AG09319 (cell line): ENCODE measurements around the gene SAA1.
"Not testable (repeated sequence)": the region's sequence is repeated elsewhere in the genome, so short reads cannot be mapped to it uniquely, and the experiment has no call there.

ENCODE experiments used
- DNase-seq: peaks from one replicate; pipeline ENCODE4 v3.0.0-alpha.2; 2010; ENCODE audit warnings: low read depth; ENCODE audit errors: extremely low read depth
- TF ChIP-seq, protein P1 (sequence below): IDR thresholded peaks from 2 replicates; pipeline ENCODE4 v1.5.1; 2011; ENCODE audit warnings: low read depth, mild to moderate bottlenecking, inconsistent platforms, low read length, moderate library complexity

Gene SAA1

DNA sequence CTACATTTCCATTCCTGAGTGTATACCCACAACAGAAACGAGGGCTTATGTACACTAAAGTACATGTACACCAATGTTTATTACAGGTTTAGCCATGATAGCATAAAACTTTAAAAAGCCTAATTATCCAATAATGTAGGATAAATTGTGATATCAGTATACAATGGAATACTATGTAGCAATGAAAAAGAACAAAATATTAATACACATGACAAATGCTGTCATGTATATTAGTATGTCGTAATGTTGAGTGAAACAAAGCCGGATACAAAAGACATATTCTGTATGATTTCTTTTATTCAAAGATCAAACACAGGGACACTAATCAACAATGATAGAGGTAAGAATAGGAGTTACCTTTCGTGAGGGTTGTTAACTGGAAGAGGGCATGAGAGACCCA is 32.2 kb upstream of the SAA1 start:
- TF ChIP-seq, protein P1, sequence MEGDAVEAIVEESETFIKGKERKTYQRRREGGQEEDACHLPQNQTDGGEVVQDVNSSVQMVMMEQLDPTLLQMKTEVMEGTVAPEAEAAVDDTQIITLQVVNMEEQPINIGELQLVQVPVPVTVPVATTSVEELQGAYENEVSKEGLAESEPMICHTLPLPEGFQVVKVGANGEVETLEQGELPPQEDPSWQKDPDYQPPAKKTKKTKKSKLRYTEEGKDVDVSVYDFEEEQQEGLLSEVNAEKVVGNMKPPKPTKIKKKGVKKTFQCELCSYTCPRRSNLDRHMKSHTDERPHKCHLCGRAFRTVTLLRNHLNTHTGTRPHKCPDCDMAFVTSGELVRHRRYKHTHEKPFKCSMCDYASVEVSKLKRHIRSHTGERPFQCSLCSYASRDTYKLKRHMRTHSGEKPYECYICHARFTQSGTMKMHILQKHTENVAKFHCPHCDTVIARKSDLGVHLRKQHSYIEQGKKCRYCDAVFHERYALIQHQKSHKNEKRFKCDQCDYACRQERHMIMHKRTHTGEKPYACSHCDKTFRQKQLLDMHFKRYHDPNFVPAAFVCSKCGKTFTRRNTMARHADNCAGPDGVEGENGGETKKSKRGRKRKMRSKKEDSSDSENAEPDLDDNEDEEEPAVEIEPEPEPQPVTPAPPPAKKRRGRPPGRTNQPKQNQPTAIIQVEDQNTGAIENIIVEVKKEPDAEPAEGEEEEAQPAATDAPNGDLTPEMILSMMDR = no peak
- DNase-seq = no peak

DNA sequence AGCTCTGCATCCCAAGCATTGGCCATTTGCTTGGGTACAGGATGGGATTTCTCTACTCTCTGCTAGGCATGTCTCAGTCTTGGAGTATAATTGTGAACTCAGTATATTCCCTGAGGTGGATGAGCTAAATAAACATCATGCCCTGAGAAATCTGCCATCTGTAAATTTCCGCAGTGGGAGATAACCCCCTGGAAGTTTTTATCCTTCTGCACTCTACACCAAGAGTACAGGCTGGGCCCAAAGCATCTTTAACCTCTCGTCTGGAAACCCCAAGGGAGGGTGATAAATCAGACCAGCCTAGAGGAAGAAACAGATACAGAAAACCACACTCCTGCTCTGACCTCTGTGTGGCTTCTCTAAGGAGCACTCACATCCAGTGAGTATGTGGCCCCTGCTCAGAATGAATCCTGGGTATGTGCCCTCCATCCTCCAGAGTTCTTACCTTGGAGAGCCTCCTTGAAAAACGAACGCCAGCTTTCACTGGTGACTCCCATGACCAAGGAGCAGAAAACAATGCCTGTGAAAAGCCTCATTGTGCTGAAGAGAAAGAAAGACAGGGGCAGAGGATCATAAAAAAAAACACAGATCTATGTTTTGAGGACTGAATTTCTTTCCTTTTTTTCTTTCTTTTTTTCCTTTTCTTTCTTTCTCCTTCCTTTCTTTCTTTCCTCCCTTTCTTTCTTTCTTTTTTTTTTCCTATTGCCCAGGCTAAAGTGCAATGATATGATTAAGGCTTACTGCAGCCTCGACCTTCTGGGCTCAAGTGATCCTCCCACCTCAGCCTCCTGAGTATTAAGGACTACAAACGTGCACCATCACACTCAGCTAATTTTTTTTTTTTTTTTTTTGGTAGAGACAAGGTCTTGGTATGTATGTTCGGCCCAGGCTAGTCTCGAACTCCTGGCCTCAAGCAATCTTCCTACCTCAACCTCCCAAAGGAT is 30.4 kb upstream of the SAA1 start:
- TF ChIP-seq, protein P1 = no peak
- DNase-seq = no peak

DNA sequence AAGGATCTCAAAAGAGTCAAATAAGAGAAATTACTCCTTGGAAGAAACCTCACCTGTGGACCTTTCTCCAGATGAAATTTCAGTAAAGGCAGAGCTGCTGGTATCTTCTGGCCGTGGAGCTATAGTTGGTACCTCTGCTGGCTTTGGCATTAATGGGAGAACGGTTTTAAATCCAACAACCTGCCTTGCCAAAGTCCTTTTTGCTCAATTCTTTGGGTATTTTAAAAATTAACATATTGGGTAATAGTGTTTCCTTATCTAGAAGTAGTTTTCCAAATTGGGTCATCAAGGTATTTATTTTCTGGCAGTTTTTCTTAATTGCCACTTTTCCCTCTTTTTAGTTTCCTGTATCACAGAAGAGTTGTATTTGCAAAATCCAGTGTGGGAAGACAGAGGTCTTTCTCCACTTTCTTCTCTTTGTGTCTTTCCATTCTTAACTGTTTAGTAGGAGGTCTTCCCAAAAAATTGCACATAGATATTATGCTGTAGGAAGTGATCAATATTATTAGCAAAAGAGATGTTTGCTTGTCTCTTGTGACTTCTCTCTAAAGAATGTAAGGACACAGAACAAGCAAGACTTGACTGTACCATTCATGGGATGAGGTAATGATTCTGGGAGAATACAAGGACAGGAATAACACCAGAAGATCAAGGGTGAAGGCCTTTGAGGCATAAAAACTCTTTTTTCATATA is 29.3 kb upstream of the SAA1 start, which contains the start of gene SAA4:
Gene SAA4 (minus strand): TSS at position 139 of the 693 bp plus-strand sequence. CDS start 876 bp downstream, outside the sequence.
- TF ChIP-seq, protein P1 = no peak
- DNase-seq = no peak

DNA sequence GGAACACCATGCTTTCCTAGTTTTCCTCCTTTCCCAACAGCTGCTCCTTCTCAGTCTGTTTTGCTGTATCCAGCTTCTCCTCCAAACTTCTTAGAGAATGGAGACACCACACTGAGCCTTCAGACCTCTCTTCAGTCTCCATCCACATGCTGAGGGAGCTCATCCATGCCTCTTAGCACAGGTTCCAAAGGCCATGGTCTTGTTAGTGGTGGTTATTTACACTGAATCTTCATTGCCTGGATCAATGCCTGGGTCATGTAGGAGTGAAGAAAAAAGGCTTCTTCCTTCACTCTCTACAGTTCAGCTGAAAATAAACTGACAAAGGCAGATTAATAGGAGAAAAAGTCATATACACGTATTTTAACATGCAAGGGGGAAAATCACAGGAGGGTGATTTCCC is 26.4 kb upstream of the SAA1 start:
- TF ChIP-seq, protein P1 = no peak
- DNase-seq = no peak

DNA sequence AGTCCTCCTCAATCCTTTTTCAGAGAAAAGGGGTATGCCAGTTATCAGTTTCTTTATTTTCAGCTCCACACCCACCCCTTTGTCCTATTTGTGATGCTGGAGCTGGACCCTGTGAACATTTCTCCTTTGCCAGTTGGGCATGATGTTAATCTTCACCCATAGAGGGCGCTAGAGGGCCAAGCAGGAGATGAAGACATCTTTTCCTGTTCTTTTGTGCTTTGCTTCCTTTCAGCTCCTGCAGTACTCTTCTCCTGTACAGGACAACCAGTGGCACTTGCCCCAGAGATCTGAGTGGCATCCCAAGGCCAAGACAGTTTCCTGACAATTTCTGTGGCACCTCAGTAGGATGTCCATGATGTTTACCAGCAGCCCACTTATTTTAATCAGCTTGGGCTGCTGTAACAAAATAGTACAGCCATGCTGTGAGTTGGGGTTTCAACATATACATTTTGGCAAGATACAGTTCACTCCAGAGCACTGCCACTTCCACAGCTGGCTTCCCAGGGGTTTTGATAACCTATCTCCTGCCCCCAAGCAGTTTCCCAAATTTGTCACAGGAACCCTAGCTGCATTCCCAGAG is 22.2 kb upstream of the SAA1 start:
- peak; percentile 49 for DNase-seq
- TF ChIP-seq, protein P1 = peak; percentile 89

DNA sequence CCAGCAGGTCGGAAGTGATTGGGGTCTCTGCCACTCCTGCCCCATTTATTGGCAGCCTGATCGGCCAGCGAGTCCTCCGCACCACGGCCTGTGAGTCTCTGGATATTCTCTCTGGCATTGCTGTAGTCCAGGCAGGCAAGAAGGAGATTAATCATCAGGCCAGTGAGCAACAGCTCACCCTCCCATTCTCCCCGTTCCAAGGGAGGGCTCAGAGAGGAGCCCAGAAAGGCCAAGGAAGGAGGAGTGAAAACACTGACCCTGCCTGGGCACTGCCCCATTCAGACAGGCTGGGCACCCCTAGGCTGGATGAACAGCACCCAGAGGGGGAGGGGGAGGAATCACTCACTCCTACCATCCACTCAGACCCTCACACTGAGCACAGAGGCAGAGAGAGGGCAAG is 20.7 kb upstream of the SAA1 start:
- no peak for DNase-seq
- TF ChIP-seq, protein P1 = no peak

DNA sequence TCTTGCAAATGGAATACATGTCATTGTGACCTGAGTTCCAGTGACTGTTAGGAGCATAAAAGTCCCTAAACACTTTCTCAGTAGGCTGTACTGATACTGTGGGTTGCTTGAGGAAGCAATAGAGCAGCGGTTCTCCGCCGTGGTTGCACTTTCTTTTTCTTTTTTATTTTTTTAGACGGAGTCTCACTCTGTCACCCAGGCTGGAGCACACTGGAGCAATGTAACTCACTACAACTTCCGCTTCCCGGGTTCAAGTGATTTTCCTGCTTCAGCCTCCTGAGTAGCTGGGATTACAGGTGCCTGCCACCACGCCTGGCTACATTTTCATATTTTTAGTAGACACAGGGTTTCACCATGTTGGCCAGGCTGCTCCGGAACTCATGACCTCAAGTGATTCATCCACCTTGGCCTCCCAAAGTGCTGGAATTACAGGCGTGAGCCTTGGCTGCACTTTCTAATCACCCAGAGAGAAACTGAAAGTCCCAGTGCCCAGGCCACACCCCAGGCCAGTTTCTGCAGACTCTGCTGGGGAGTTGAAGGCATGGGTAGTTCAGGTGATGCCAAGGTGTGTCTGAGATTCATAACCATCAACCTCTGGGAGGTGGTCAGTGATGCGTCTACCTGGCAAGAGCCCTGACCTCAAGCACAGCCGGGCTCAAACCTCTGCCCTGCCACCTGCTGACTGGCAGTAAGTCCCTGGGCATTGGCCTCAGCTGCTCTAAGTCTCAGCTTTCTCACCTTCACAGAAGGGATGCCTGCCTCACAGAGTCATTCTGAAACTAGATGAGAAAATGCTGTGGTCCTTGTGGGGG is 19.5 kb upstream of the SAA1 start:
- not testable (repeated sequence) for DNase-seq

DNA sequence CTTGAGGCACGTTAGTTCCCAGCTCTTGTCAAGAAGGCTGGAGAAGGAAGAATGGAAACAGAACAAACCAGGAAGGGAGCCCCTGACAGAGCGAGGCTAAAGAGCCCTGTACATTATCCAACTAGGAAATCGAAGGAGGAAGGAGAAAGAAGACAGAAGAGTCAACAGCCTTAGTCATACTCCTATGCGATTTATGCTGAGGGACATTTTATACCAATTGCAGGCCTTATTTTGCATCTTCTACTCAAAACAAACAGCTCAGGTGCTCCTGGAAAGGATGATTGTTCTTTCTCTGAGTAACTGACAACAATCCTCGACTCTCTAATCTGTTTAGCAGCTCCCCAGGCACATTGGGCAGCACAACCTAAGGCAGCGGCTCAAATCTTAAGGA is 18.9 kb upstream of the SAA1 start:
- not testable (repeated sequence) for DNase-seq
